Measurements from ENCODE around the gene PJA2. TPM values are rescaled to one million over a fixed set of nuclear protein-coding genes. Genes with fewer than 3 reads are reported as not detected.

Gene PJA2
- total and polyA plus RNA-seq, 4 donors = 17.5 to 148 (median 61.3) TPM

DNA sequence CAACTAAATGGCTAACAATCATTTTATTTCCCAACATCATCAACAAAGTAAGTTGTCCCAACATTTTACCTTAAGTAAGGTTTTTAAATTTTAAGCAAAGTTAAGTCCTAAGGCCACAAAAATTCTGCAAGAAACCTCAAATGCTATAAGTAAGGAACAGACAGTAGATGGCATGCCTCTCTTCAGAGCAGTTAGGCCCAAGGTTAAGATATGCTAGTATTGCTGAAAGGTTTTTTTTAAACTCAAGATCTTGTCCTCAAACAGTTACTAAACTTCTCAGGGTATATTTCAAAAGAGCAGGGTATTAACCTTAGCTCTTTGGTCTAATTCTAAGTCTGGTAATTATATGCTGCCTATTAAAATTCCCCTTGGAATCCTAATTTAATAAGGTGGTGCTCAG lies 35.1 kb downstream of the PJA2 start:
- Histone ChIP-seq H3K4me3 (no peak overlapping the region), H3K36me3 (ENCODE audit: control insufficient read depth in 4 of 4, insufficient read depth in 4 of 4, low read length in 4 of 4) (peaks cover 8 to 22% (median 19%) of the 10 kb centered on the region in 4 donors), H3K27ac (ENCODE audit: low read depth in 1 of 2, low read length in 1 of 2) (no peak overlapping the region), H3K4me1 (ENCODE audit: control insufficient read depth in 5 of 5, insufficient read depth in 5 of 5, low read length in 5 of 5) (peaks cover 0 to 11% (median 0%) of the 10 kb centered on the region in 5 donors), H3K9ac (ENCODE audit: insufficient read depth in 1 of 2, low read length in 2 of 2) (no peak overlapping the region), H3K27me3 (ENCODE audit: control insufficient read depth in 3 of 3, insufficient read depth in 3 of 3, low read length in 2 of 3) (no peaks in the 10 kb centered on the region), H3K9me3 (ENCODE audit: control insufficient read depth in 4 of 4, insufficient read depth in 3 of 4, low read length in 3 of 4) (no peaks in the 10 kb centered on the region)
- TF ChIP-seq, protein P1, sequence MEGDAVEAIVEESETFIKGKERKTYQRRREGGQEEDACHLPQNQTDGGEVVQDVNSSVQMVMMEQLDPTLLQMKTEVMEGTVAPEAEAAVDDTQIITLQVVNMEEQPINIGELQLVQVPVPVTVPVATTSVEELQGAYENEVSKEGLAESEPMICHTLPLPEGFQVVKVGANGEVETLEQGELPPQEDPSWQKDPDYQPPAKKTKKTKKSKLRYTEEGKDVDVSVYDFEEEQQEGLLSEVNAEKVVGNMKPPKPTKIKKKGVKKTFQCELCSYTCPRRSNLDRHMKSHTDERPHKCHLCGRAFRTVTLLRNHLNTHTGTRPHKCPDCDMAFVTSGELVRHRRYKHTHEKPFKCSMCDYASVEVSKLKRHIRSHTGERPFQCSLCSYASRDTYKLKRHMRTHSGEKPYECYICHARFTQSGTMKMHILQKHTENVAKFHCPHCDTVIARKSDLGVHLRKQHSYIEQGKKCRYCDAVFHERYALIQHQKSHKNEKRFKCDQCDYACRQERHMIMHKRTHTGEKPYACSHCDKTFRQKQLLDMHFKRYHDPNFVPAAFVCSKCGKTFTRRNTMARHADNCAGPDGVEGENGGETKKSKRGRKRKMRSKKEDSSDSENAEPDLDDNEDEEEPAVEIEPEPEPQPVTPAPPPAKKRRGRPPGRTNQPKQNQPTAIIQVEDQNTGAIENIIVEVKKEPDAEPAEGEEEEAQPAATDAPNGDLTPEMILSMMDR (IDR thresholded peaks at IDR 0.05; ENCODE audit: control extremely low read depth, extremely low read depth) = no peak
- DNase-seq (peak in 1 of 3 donors; percentile 23), ATAC-seq (ENCODE audit: insufficient read depth, low FRiP score) (no peak)

DNA sequence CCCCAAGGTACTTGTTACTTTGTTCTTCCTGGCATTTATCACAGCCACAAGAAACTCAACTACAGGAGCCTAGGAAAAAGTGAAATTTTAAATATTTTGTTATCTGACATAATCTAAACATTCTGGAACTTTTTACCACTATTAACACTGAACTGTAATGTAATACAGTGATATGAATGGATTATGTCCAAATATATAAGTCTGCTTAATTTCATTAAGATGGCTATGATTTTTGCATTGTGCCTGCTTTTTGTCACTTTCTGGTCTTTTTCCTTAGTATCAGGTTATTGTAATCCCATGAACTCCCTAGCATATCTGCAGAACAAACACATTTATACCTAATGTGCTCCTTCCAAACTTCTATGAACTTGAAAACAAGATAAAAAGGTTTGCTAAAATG lies 35.8 kb downstream of the PJA2 start:
- H3K9me3 ChIP-seq (ENCODE audit: control insufficient read depth in 4 of 4, insufficient read depth in 3 of 4, low read length in 3 of 4) = no peaks in the 10 kb centered on the region
- no peak for ATAC-seq (ENCODE audit: insufficient read depth, low FRiP score)
- H3K27me3 ChIP-seq (ENCODE audit: control insufficient read depth in 3 of 3, insufficient read depth in 3 of 3, low read length in 2 of 3) = no peaks in the 10 kb centered on the region
- peaks cover 0 to 11% (median 0%) of the 10 kb centered on the region in 5 donors for H3K4me1 ChIP-seq (ENCODE audit: control insufficient read depth in 5 of 5, insufficient read depth in 5 of 5, low read length in 5 of 5)
- no peak overlapping the region for H3K4me3 ChIP-seq
- TF ChIP-seq, protein P1 (IDR thresholded peaks at IDR 0.05; ENCODE audit: control extremely low read depth, extremely low read depth) = no peak
- peaks cover 8 to 20% (median 19%) of the 10 kb centered on the region in 4 donors for H3K36me3 ChIP-seq (ENCODE audit: control insufficient read depth in 4 of 4, insufficient read depth in 4 of 4, low read length in 4 of 4)
- H3K27ac ChIP-seq (ENCODE audit: low read depth in 1 of 2, low read length in 1 of 2) = no peak overlapping the region
- no peak for DNase-seq
- H3K9ac ChIP-seq (ENCODE audit: insufficient read depth in 1 of 2, low read length in 2 of 2) = no peak overlapping the region

DNA sequence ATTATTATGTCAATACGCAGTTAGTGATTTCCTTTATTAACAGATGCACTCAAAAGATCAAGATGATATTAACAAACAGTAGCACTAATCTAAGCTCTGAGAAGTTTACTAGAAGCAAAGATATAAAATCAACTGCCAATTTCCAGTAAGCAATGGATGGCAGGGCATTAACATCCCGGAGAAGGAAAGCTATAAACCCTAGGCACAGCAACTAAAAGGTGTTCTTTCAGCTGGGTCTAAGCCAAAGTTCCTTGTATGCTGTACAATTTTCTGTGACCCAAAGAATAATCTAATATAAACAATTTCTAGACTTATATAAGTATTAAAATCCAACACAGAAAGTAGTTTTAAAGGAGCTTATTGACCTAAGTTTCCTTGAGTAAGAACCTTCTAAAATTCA lies 39.4 kb downstream of the PJA2 start:
- DNase-seq = peak in 1 of 3 donors; percentile 5
- Histone ChIP-seq H3K9ac (ENCODE audit: insufficient read depth in 1 of 2, low read length in 2 of 2) (no peak overlapping the region), H3K36me3 (ENCODE audit: control insufficient read depth in 4 of 4, insufficient read depth in 4 of 4, low read length in 4 of 4) (peaks cover 7 to 25% (median 20%) of the 10 kb centered on the region in 4 donors), H3K4me1 (ENCODE audit: control insufficient read depth in 5 of 5, insufficient read depth in 5 of 5, low read length in 5 of 5) (peaks cover 0 to 8% (median 0%) of the 10 kb centered on the region in 5 donors), H3K9me3 (ENCODE audit: control insufficient read depth in 4 of 4, insufficient read depth in 3 of 4, low read length in 3 of 4) (peaks cover 0 to 8% (median 4%) of the 10 kb centered on the region in 4 donors), H3K27me3 (ENCODE audit: control insufficient read depth in 3 of 3, insufficient read depth in 3 of 3, low read length in 2 of 3) (no peaks in the 10 kb centered on the region), H3K27ac (ENCODE audit: low read depth in 1 of 2, low read length in 1 of 2) (no peak overlapping the region), H3K4me3 (no peak overlapping the region)
- TF ChIP-seq, protein P1 (IDR thresholded peaks at IDR 0.05; ENCODE audit: control extremely low read depth, extremely low read depth) = no peak
- 78 to 85% methylated on average over 2 of the region's 2 CpGs for WGBS, 2 donors
- ATAC-seq (ENCODE audit: insufficient read depth, low FRiP score) = no peak

DNA sequence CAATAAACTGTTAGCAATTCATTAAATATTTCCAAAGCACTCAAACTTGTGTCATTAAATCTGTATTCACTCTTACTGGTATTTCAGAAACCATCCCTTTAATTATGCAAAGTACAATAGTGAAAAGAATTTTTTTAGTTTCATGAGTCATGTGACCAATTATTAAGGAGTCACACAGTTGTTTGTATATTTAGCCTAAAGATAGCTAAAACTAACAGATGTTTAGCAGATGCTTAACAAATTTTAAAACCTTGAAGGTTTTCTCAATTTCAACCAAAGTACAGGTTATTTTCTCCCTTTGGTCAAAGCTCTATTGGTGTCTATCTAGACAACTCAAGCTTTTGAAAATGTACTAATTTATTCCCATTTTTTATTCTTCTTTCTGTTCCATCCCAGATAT lies 44.1 kb downstream of the PJA2 start:
- H3K27ac ChIP-seq (ENCODE audit: low read depth in 1 of 2, low read length in 1 of 2) = no peak overlapping the region
- H3K4me1 ChIP-seq (ENCODE audit: control insufficient read depth in 5 of 5, insufficient read depth in 5 of 5, low read length in 5 of 5) = no peaks in the 10 kb centered on the region
- no peaks in the 10 kb centered on the region for H3K27me3 ChIP-seq (ENCODE audit: control insufficient read depth in 3 of 3, insufficient read depth in 3 of 3, low read length in 2 of 3)
- ATAC-seq (ENCODE audit: insufficient read depth, low FRiP score) (no peak), DNase-seq (no peak)
- TF ChIP-seq, protein P1 (IDR thresholded peaks at IDR 0.05; ENCODE audit: control extremely low read depth, extremely low read depth) = no peak
- H3K4me3 ChIP-seq = no peak overlapping the region
- peaks cover 0 to 8% (median 4%) of the 10 kb centered on the region in 4 donors for H3K9me3 ChIP-seq (ENCODE audit: control insufficient read depth in 4 of 4, insufficient read depth in 3 of 4, low read length in 3 of 4)
- no peak overlapping the region for H3K9ac ChIP-seq (ENCODE audit: insufficient read depth in 1 of 2, low read length in 2 of 2)
- H3K36me3 ChIP-seq (ENCODE audit: control insufficient read depth in 4 of 4, insufficient read depth in 4 of 4, low read length in 4 of 4) = peaks cover 7 to 45% (median 31%) of the 10 kb centered on the region in 4 donors
